SK-N-SH (cell line): ENCODE results near the gene CEP112. TPM values are rescaled to one million over a fixed set of nuclear protein-coding genes. Genes with fewer than 3 reads are reported as not detected.

Source experiments
- CTCF ChIA-PET: fragments of 300-600, 350-600 bp; formaldehyde crosslinking; extraction: SDS; loops from one replicate; lab custom pipeline; 2021; lab: Yijun Ruan, JAX
- POLR2A ChIA-PET: fragments of 350-600 bp; sonication (Branson Sonifier 250); formaldehyde crosslinking; extraction: SDS; loops from one replicate; lab custom pipeline; 2020; ENCODE audit warnings: antibody characterized with exemption, inconsistent platforms; lab: Yijun Ruan, JAX
- DNase-seq: peaks from one replicate; pipeline ENCODE4 v3.0.0; 2012
- H2AFZ ChIP-seq: fragments of 200-600 bp; sonication (generic); 2 replicates; pipeline ENCODE4 v1.8.1; 2016; ENCODE audit warnings: antibody characterized with exemption, mild to moderate bottlenecking, low read depth
- H3F3A ChIP-seq: fragments of 200-600 bp; sonication (generic); replicated peaks from 2 replicates; pipeline ENCODE3; 2016; ENCODE audit warnings: antibody characterized with exemption, mild to moderate bottlenecking; ENCODE audit not compliant: insufficient read depth
- H3K27ac ChIP-seq, 2 experiments: fragments of 200-500 bp in 1 of 2; fragments of 200-600 bp in 1 of 2; sonication (Bioruptor generic) in 1 of 2; sonication (generic), shearing (Covaris generic) in 1 of 2; 2 replicates each; pipeline versions ENCODE4 v1.5.1 to v1.6.1; 2014 to 2016; ENCODE audit warnings: low read depth in 2 of 2, inconsistent platforms in 1 of 2, low read length in 1 of 2, mild to moderate bottlenecking in 1 of 2, mixed read lengths in 1 of 2
- H3K27me3 ChIP-seq: fragments of 200-600 bp; sonication (generic), shearing (Covaris generic); 2 replicates; pipeline ENCODE4 v1.6.1; 2016; ENCODE audit warnings: mixed run types; ENCODE audit not compliant: insufficient read depth
- H3K36me3 ChIP-seq, 2 experiments: fragments of 200-500 bp in 1 of 2; fragments of 200-600 bp in 1 of 2; sonication (Bioruptor generic) in 1 of 2; sonication (generic) in 1 of 2; replicated peaks in 1 of 2; 2 replicates each; pipeline versions ENCODE3 to v1.5.1; 2014 to 2016; ENCODE audit warnings: low read length in 1 of 2, mild to moderate bottlenecking in 1 of 2; ENCODE audit not compliant: insufficient read depth in 2 of 2, control insufficient read depth in 1 of 2
- H3K4me1 ChIP-seq, 2 experiments: fragments of 200-500 bp in 1 of 2; fragments of 200-600 bp in 1 of 2; sonication (Bioruptor generic) in 1 of 2; sonication (generic), shearing (Covaris generic) in 1 of 2; 2 replicates each; pipeline versions ENCODE4 v1.5.1 to v1.6.1; 2014 to 2016; ENCODE audit warnings: low read depth in 1 of 2, low read length in 1 of 2, mixed run types in 1 of 2; ENCODE audit not compliant: insufficient read depth in 2 of 2, control insufficient read depth in 1 of 2
- H3K4me2 ChIP-seq: fragments of 200-600 bp; sonication (generic), shearing (Covaris generic); 2 replicates; pipeline ENCODE4 v1.6.1; 2017; ENCODE audit warnings: mixed run types
- H3K4me3 ChIP-seq, 2 experiments: fragments of 200-500 bp in 1 of 2; fragments of 200-600 bp in 1 of 2; sonication (Bioruptor generic) in 1 of 2; sonication (generic), shearing (Covaris generic) in 1 of 2; 2 replicates each; pipeline versions ENCODE4 v1.5.1 to v1.8.1; 2014 to 2016; ENCODE audit warnings: low read depth in 2 of 2, inconsistent platforms in 1 of 2, low read length in 1 of 2, mild to moderate bottlenecking in 1 of 2, mixed read lengths in 1 of 2, moderate library complexity in 1 of 2
- H3K79me2 ChIP-seq: fragments of 200-600 bp; sonication (generic); 2 replicates; pipeline ENCODE4 v1.8.1; 2017; ENCODE audit warnings: mild to moderate bottlenecking; ENCODE audit not compliant: insufficient read depth
- H3K9ac ChIP-seq: fragments of 200-600 bp; sonication (generic); 2 replicates; pipeline ENCODE4 v1.6.1; 2017; ENCODE audit warnings: mixed run types
- H3K9me2 ChIP-seq: fragments of 200-600 bp; sonication (generic); 2 replicates; pipeline ENCODE4 v1.6.1; 2017; ENCODE audit warnings: mixed run types
- H3K9me3 ChIP-seq: fragments of 200-600 bp; sonication (generic); 2 replicates; pipeline ENCODE4 v1.6.1; 2017; ENCODE audit warnings: mixed run types, mild to moderate bottlenecking, moderate library complexity
- H4K20me1 ChIP-seq: fragments of 200-600 bp; sonication (generic); 2 replicates; pipeline ENCODE4 v1.6.1; 2017; ENCODE audit warnings: mild to moderate bottlenecking, mixed run types; ENCODE audit not compliant: insufficient read depth
- EZH2phosphoT487 ChIP-seq: fragments of 200-600 bp; sonication (generic); IDR thresholded peaks from 2 replicates; pipeline ENCODE4 v1.6.1; 2017; ENCODE audit warnings: low read depth, mixed run types, mild to moderate bottlenecking, antibody characterized with exemption, moderate library complexity, borderline replicate concordance
- MXI1 ChIP-seq: IDR thresholded peaks from 2 replicates; pipeline ENCODE4 v1.6.1; 2012; ENCODE audit warnings: mild to moderate bottlenecking, low read depth, low read length, improper control_type of control experiment
- RAD21 ChIP-seq: IDR thresholded peaks from 2 replicates; pipeline ENCODE4 v1.6.1; 2012; ENCODE audit warnings: mild to moderate bottlenecking, low read length
- RXRA ChIP-seq: IDR thresholded peaks from 2 replicates; pipeline ENCODE4 v1.4.0; 2012; ENCODE audit warnings: low read depth, mild to moderate bottlenecking, borderline replicate concordance
- WGBS: methylation state at CpG from one replicate; pipeline ENCODE4 v1.1.6; 2017; ENCODE audit warnings: low lambda C conversion rate; 5-methylcytosine and 5-hydroxymethylcytosine counted together
- polyA plus RNA-seq, 3 experiments: library from polyadenylated mRNA; depleted of rRNA; stranded (reverse); fragments of >200 nt; gene quantifications; 2 replicates each; pipeline ENCODE4 v1.2.3, GENCODE V29; 2012
- TF ChIP-seq, protein P1 (sequence below): IDR thresholded peaks from 2 replicates; pipeline ENCODE4 v1.4.0; 2012; ENCODE audit warnings: low read depth, borderline replicate concordance
- TF ChIP-seq, protein P2 (sequence below): fragments of 200-600 bp; sonication (generic); IDR thresholded peaks from 2 replicates; pipeline ENCODE4 v1.6.1; 2017; ENCODE audit warnings: antibody characterized with exemption, mild to moderate bottlenecking, moderate library complexity

Gene CEP112
- polyA plus RNA-seq, 1 of the 3 experiments (the other 2 are of a cell fraction) = 7.9 TPM

DNA sequence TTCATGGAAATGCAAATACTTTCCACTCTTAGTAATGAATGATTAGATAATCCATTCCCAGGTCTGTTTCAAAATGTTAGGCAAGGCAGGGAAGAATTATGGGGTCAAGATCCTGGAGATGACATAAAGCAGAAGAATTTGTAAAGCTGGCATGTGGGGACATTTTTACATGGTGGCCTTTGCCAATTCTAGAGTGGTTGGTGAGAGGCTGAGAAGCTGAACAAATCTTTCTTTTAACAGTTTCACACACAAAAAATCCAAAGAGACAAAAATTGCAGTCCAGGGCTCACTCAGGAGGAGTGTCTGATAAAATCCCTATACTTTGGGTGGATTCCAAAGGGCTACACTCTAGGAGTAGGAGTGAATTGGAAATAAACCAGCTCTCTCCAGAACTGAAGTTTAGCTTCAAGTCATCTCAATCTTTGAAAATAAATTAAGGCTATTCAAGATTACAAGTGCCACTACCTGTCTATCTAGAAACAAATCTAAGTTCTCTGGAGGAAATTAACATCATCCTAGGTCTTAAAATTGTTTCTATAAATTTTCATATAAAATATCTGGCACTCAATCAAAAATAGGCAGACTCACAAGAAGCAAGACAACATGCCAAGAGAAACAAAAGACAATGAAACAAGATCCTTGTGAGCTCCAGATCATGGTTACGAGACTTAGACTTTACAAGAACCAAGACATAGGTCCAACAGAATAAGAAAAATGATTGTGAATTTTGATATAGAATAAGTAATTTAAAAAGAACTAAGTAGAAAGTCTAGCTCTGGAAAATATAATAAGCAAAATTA, 517.5 kb downstream of the CEP112 start:
- H3K4me1 ChIP-seq = no peaks in the 10 kb centered on the region; a peak in 1 of 4 replicates
- H3K9me3 ChIP-seq = no peaks in the 10 kb centered on the region
- no peaks in the 10 kb centered on the region for H3K9me2 ChIP-seq
- no peak overlapping the region for H3K4me3 ChIP-seq
- H2AFZ ChIP-seq = no peak overlapping the region
- ChIA-PET POLR2A (no interaction called here), CTCF (interaction anchor here (0.6 to 0.7 kb wide), 2 partner anchors 11 to 20 kb away, joined by 3 read pairs; no protein-coding TSS in a partner anchor)
- no peaks in the 10 kb centered on the region for H4K20me1 ChIP-seq
- H3K27me3 ChIP-seq = no peaks in the 10 kb centered on the region
- no peak for DNase-seq
- no peak overlapping the region for H3K27ac ChIP-seq
- H3K9ac ChIP-seq = no peak overlapping the region
- 98% methylated on average over 1 of the region's 1 CpG for WGBS
- H3K79me2 ChIP-seq = no peaks in the 10 kb centered on the region
- no peak overlapping the region for H3K4me2 ChIP-seq
- TF ChIP-seq, protein P1, sequence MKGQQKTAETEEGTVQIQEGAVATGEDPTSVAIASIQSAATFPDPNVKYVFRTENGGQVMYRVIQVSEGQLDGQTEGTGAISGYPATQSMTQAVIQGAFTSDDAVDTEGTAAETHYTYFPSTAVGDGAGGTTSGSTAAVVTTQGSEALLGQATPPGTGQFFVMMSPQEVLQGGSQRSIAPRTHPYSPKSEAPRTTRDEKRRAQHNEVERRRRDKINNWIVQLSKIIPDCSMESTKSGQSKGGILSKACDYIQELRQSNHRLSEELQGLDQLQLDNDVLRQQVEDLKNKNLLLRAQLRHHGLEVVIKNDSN = no peak
- no peak for TF ChIP-seq RAD21
- TF ChIP-seq, protein P2, sequence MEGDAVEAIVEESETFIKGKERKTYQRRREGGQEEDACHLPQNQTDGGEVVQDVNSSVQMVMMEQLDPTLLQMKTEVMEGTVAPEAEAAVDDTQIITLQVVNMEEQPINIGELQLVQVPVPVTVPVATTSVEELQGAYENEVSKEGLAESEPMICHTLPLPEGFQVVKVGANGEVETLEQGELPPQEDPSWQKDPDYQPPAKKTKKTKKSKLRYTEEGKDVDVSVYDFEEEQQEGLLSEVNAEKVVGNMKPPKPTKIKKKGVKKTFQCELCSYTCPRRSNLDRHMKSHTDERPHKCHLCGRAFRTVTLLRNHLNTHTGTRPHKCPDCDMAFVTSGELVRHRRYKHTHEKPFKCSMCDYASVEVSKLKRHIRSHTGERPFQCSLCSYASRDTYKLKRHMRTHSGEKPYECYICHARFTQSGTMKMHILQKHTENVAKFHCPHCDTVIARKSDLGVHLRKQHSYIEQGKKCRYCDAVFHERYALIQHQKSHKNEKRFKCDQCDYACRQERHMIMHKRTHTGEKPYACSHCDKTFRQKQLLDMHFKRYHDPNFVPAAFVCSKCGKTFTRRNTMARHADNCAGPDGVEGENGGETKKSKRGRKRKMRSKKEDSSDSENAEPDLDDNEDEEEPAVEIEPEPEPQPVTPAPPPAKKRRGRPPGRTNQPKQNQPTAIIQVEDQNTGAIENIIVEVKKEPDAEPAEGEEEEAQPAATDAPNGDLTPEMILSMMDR = no peak
- peaks cover 0 to 3% of the 10 kb centered on the region in 2 experiments for H3K36me3 ChIP-seq
- no peaks in the 10 kb centered on the region for H3F3A ChIP-seq

DNA sequence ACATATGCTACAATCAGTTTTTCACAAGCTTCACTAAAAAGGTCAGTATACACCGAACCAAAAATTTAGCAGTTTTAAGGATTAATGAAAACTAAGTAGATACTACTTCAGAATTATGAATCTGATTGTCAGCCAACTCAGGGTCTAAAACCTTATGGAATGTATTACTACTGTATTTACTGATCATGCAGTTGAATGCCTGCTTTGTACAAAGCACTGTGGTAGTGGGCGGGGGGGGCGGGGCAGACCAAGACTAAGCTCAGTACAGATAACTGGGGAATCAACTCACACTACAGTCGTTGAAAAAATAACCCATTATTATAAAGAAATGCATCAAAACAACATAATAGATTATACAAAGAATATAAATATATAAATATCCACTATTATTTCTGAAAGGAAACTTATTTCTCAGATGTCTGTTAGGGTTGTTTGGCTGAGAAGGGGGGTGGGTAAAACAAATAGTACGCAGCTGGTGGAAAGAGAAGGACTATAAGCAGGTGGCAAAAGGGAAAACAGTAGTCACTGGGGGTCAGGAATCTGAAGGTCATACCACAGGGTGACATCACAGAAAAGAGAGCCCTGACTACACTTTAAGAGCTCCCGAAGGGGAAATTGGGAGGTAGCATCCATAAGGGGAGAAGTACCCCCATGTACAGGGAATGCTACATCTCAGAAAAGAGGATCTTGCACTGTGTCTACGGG, 521.1 kb downstream of the CEP112 start:
- no peaks in the 10 kb centered on the region for H3F3A ChIP-seq
- H3K4me2 ChIP-seq = no peak overlapping the region
- no peaks in the 10 kb centered on the region for H3K9me3 ChIP-seq
- H3K27ac ChIP-seq = no peak overlapping the region
- H2AFZ ChIP-seq = no peak overlapping the region
- H3K9ac ChIP-seq = no peak overlapping the region
- H3K9me2 ChIP-seq = no peaks in the 10 kb centered on the region
- ChIA-PET CTCF (interaction anchor here (0.5 kb wide), 1 partner anchor 47 kb away, joined by 3 read pairs; no protein-coding TSS in a partner anchor), POLR2A (no interaction called here)
- no peaks in the 10 kb centered on the region for H3K36me3 ChIP-seq
- no peaks in the 10 kb centered on the region for H3K4me1 ChIP-seq
- H3K4me3 ChIP-seq = no peak overlapping the region
- H3K27me3 ChIP-seq = no peaks in the 10 kb centered on the region
- H4K20me1 ChIP-seq = no peaks in the 10 kb centered on the region
- TF ChIP-seq EZH2phosphoT487 (no peak), MXI1 (no peak), RXRA (no peak)
- no peaks in the 10 kb centered on the region for H3K79me2 ChIP-seq
- DNase-seq = no peak
- WGBS = 86% methylated on average over 7 of the region's 7 CpGs
